ENCODE results near the gene BARD1.

- TF ChIP-seq ZNF8 (CRISPR knock-in tag; IDR thresholded peaks at IDR 0.05) = no peak
- no peak for TF ChIP-seq BACH2 (CRISPR knock-in tag; IDR thresholded peaks at IDR 0.05; ENCODE audit: borderline replicate concordance)
- no peak for TF ChIP-seq CSRNP3 (CRISPR knock-in tag; IDR thresholded peaks at IDR 0.05)
- TF ChIP-seq ZC3H10 (CRISPR knock-in tag; IDR thresholded peaks at IDR 0.05) = no peak
- no peak for TF ChIP-seq ISL1 (CRISPR knock-in tag; IDR thresholded peaks at IDR 0.05)
- TF ChIP-seq TCF4 (CRISPR knock-in tag; IDR thresholded peaks at IDR 0.05; ENCODE audit: borderline replicate concordance) = no peak
- no peak for TF ChIP-seq PATZ1 (CRISPR knock-in tag; IDR thresholded peaks at IDR 0.05; ENCODE audit: borderline replicate concordance)
- no peak for TF ChIP-seq RARB (CRISPR knock-in tag; IDR thresholded peaks at IDR 0.05)
- TF ChIP-seq ARNTL (CRISPR knock-in tag; IDR thresholded peaks at IDR 0.05; ENCODE audit: borderline replicate concordance, low read depth) = no peak
- no peak for TF ChIP-seq CREB5 (CRISPR knock-in tag; IDR thresholded peaks at IDR 0.05; ENCODE audit: low read depth)
- TF ChIP-seq SNAI2 (CRISPR knock-in tag; IDR thresholded peaks at IDR 0.05) = no peak
- TF ChIP-seq GLIS3 (CRISPR knock-in tag; IDR thresholded peaks at IDR 0.05) = no peak
- TF ChIP-seq TSHZ2 (CRISPR knock-in tag; IDR thresholded peaks at IDR 0.05) = no peak
- TF ChIP-seq ZFP30 (CRISPR knock-in tag; IDR thresholded peaks at IDR 0.05) = no peak
These were observed 72.3 kb downstream of the BARD1 start for GRCh38 chr2:214737188-214737587.
